Coronary artery (tissue), 2 donors: Measurements from ENCODE around the gene LASP1.

ENCODE experiments used
- DNase-seq: peaks from one replicate; pipeline ENCODE4 v3.0.0-alpha.2; 2017; ENCODE audit warnings: low spot score
- H3K27ac ChIP-seq, 2 donors: fragments of 200-600 bp; sonication (generic); one replicate each; pipeline ENCODE4 v1.5.1; 2016 to 2019
- H3K4me3 ChIP-seq: fragments of 200-600 bp; sonication (generic); 2 replicates; pipeline ENCODE4 v1.5.1; 2016; ENCODE audit warnings: mild to moderate bottlenecking, moderate library complexity
- CTCF ChIP-seq: fragments of 200-600 bp; sonication (generic); IDR thresholded peaks from one replicate; pipeline ENCODE4 v1.5.1; 2019; ENCODE audit warnings: antibody characterized with exemption

LASP1 gene

DNA sequence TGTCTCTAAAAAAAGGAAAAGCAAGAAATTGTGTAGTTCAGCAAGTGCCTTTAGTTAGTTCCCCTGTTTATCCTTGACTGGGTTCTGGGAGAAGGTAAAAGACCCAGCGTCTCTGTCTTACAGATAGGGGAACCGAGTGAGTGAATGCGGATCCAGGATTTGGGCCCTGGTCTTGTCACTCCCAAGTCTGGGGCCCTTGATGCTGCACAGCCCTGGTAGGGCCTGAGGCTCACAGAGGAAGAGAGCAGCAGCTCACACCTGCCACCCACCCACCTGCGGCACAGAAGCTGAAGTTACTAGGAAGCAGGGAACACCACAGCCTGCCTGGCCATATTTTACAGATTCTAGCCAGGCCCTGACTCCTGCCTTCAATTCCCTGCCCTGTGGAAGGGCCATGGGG is 22.2 kb downstream of the LASP1 start:
- DNase-seq = no peak
- no peak overlapping the region for H3K4me3 ChIP-seq
- H3K27ac ChIP-seq = peak overlapping the region in 1 of 2 donors; percentile 84
- no peak for TF ChIP-seq CTCF

- DNase-seq = no peak
- peak overlapping the region in 1 of 2 donors; percentile 84 for H3K27ac ChIP-seq
- no peak for TF ChIP-seq CTCF
- H3K4me3 ChIP-seq = peak overlapping the region; percentile 11
These were observed 22.8 kb downstream of the LASP1 start for GRCh38 chr17:38892620-38893019.

DNA sequence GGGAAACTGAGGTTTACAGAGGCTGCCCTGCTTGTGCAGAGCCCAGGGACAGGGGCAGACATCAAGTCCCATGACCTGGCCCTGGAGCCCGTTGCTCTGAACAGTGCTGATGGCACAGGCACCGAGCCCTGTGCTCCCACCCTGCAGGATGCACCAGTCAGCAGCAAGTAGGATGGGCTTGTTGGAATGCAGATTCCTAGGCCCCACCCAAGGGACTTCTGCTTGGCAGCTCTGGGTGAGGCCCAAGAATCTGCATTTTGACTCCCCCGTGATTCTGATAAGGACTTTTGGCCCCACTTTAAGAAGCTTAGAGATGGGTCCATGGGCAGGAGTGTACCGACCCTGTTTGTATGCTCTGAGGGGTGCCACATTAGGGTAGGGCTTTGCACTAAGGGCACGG is 23.3 kb downstream of the LASP1 start:
- peak overlapping the region; percentile 37 for H3K4me3 ChIP-seq
- H3K27ac ChIP-seq = peak overlapping the region; percentile 64 to 84
- DNase-seq = no peak
- TF ChIP-seq CTCF = no peak

GRCh38 chr17:38893607-38894006 is 23.7 kb downstream of the LASP1 start:
- TF ChIP-seq CTCF = no peak
- H3K4me3 ChIP-seq = peak overlapping the region; percentile 37
- DNase-seq = peak; percentile 73
- peak overlapping the region; percentile 64 to 84 for H3K27ac ChIP-seq

- Histone ChIP-seq H3K27ac (peak overlapping the region; percentile 64 to 84), H3K4me3 (no peak overlapping the region)
- no peak for TF ChIP-seq CTCF
- no peak for DNase-seq
These were observed 24.4 kb downstream of the LASP1 start for GRCh38 chr17:38894276-38894675.

DNA sequence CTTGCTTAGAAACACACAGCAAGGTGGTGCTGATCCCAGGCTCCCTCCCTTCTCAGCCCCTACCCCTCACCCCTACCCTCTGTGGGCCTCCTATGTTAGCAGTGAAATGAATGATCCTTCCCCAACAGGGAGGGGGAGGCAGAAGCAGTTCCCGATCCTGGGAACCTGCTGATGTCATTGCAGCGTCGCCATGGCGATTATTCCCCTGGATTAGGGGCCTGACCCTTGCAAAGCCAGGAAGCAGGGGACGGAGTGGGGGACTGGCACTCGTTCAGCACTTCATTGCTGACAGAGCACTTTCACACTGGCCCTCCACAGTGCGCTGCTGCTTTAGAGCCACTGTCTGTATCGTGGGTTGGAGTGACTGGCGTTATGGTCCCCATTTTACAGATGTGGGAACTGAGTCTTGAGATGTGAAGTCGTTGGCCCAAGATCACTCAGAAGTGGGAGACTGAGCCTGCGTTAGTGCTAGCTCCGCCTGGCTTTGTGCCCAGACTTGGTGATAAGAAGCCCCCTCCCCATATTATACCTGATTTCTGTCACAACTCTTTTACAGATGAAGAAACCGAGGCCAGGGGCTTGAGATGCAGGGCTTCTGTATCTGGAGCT is 26.6 kb downstream of the LASP1 start:
- peak overlapping the region; percentile 64 to 83 for H3K27ac ChIP-seq
- H3K4me3 ChIP-seq = peak overlapping the region; percentile 24
- TF ChIP-seq CTCF = no peak
- no peak for DNase-seq

DNA sequence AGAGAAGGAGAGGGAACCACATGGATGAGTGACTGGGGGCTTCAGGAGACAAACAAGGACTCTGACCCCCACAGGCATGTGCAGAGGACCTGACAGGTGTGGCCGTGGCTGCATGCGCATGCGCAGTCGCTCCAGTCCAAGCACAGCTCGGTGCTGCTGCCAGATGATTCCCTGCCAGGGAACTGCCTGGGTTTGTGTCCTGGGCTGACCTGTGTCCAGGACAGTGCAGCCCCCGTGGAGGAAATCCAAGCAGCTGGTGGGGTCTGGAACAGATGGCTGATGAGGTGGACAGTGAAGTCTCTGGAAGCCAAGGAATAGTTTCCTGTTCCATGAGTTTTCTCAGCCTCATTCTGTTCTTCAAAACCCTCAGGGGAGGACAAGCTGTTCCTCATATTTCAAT is 27.3 kb downstream of the LASP1 start:
- TF ChIP-seq CTCF = no peak
- DNase-seq = no peak
- H3K27ac ChIP-seq = peak overlapping the region; percentile 64 to 83
- H3K4me3 ChIP-seq = peak overlapping the region; percentile 17
